OCI-LY3 (cell line): ENCODE data around the gene MED13.

Source experiments
- CTCF ChIP-seq: fragments of 200-600, 300-600 bp; sonication (generic); IDR thresholded peaks from 2 replicates; pipeline ENCODE4 v1.5.1; 2014; ENCODE audit warnings: antibody characterized with exemption, low read length, low read depth
- EZH2phosphoT487 ChIP-seq: fragments of 200-600 bp; shearing (Covaris generic); IDR thresholded peaks from 2 replicates; pipeline ENCODE4 v1.6.1; 2018; ENCODE audit warnings: antibody characterized with exemption, mixed run types, low read depth

GRCh38 chr17:61996916-61997605 lies 68.0 kb downstream of the MED13 start:
- TF ChIP-seq CTCF (no peak), EZH2phosphoT487 (no peak)
